IMR-90 (cell line): ENCODE results near the gene LAMTOR3. TPM values are rescaled to one million over a fixed set of nuclear protein-coding genes. Genes with fewer than 3 reads are reported as not detected.

ENCODE experiments used
- ATAC-seq: fragments of 200-7000 bp; cut with Tn5 transposase; 2 replicates; pipeline ENCODE4 v1.9.1; 2020; ENCODE audit warnings: low read depth, mild to moderate bottlenecking, moderate library complexity
- BruUV-seq: library from RNA; stranded (reverse); fragments of 400-500 nt; replicated peaks from 2 replicates; lab custom pipeline; 2021; lab: Mats Ljungman, UMichigan
- CTCF ChIA-PET: fragments of 300-600 bp; formaldehyde crosslinking; extraction: SDS; loops from one replicate; lab custom pipeline; 2021; ENCODE audit warnings: antibody characterized with exemption; lab: Yijun Ruan, JAX
- POLR2A ChIA-PET: fragments of 300-600 bp; sonication (Branson Sonifier 250); formaldehyde crosslinking; loops from one replicate; lab custom pipeline; 2022; ENCODE audit warnings: antibody characterized with exemption; ENCODE audit not compliant: unreplicated experiment; lab: Charles Lee
- DNase-seq: peaks from one replicate; pipeline ENCODE4 v3.0.0; 2013
- H2AFZ ChIP-seq: replicated peaks from 2 replicates; pipeline ENCODE3; 2013; ENCODE audit warnings: low read length, mild to moderate bottlenecking; ENCODE audit not compliant: poor library complexity
- H2AK5ac ChIP-seq: 2 replicates; pipeline ENCODE4 v1.6.1; 2013; ENCODE audit warnings: low read depth, low read length, inconsistent platforms
- H2AK9ac ChIP-seq: replicated peaks from 2 replicates; pipeline ENCODE3; 2013; ENCODE audit warnings: mild to moderate bottlenecking, low read depth, low read length, moderate library complexity; ENCODE audit not compliant: poor library complexity
- H2BK120ac ChIP-seq: 2 replicates; pipeline ENCODE4 v1.6.1; 2013; ENCODE audit warnings: low read depth, low read length, inconsistent platforms
- H2BK15ac ChIP-seq: 3 replicates; pipeline ENCODE4 v1.6.1; 2013; ENCODE audit warnings: low read depth, low read length, inconsistent platforms
- H2BK20ac ChIP-seq: 2 replicates; pipeline ENCODE4 v1.6.1; 2013; ENCODE audit warnings: low read depth, mild to moderate bottlenecking, inconsistent platforms, low read length, moderate library complexity
- H2BK5ac ChIP-seq: 2 replicates; pipeline ENCODE4 v1.6.1; 2013; ENCODE audit warnings: mild to moderate bottlenecking, low read depth, low read length, inconsistent platforms; ENCODE audit not compliant: poor library complexity, severe bottlenecking
- H3K14ac ChIP-seq: replicated peaks from 2 replicates; pipeline ENCODE4 v1.6.1; 2013; ENCODE audit warnings: low read depth, low read length, inconsistent platforms
- H3K18ac ChIP-seq: 2 replicates; pipeline ENCODE4 v1.6.1; 2013; ENCODE audit warnings: low read depth, low read length, control low read depth
- H3K23ac ChIP-seq: 2 replicates; pipeline ENCODE4 v1.6.1; 2013; ENCODE audit warnings: low read depth, low read length, inconsistent platforms
- H3K27ac ChIP-seq: 2 replicates; pipeline ENCODE4 v1.5.1; 2013; ENCODE audit warnings: mild to moderate bottlenecking, control low read depth, low read length; ENCODE audit not compliant: insufficient read depth
- H3K27me3 ChIP-seq: 2 replicates; pipeline ENCODE4 v1.6.1; 2013; ENCODE audit warnings: low read length; ENCODE audit not compliant: control insufficient read depth, insufficient read depth
- H3K36me3 ChIP-seq: 2 replicates; pipeline ENCODE4 v1.6.1; 2013; ENCODE audit warnings: low read length, mixed read lengths; ENCODE audit not compliant: control insufficient read depth, insufficient read depth
- H3K4ac ChIP-seq: 2 replicates; pipeline ENCODE4 v1.6.1; 2013; ENCODE audit warnings: low read depth, low read length, inconsistent platforms
- H3K4me1 ChIP-seq: 2 replicates; pipeline ENCODE4 v1.6.1; 2013; ENCODE audit warnings: low read length, mixed read lengths; ENCODE audit not compliant: control insufficient read depth, insufficient read depth
- H3K4me2 ChIP-seq: 2 replicates; pipeline ENCODE4 v1.6.1; 2013; ENCODE audit warnings: low read depth, mild to moderate bottlenecking, control low read depth, low read length, moderate library complexity
- H3K4me3 ChIP-seq: 2 replicates; pipeline ENCODE4 v1.5.1; 2013; ENCODE audit warnings: low read depth, mild to moderate bottlenecking, control low read depth, low read length, moderate library complexity; ENCODE audit not compliant: insufficient read depth
- H3K56ac ChIP-seq: 2 replicates; pipeline ENCODE4 v1.6.1; 2013; ENCODE audit warnings: low read length, inconsistent platforms; ENCODE audit not compliant: insufficient read depth; ENCODE audit errors: extremely low read depth
- H3K79me1 ChIP-seq, 2 experiments: 2 replicates each; pipeline ENCODE4 v1.6.1; 2013; ENCODE audit warnings: low read length in 2 of 2, inconsistent platforms in 1 of 2, low read depth in 1 of 2
- H3K9ac ChIP-seq: 2 replicates; pipeline ENCODE4 v1.6.1; 2013; ENCODE audit warnings: low read depth, low read length, control low read depth
- H3K9me1 ChIP-seq: 2 replicates; pipeline ENCODE4 v1.6.1; 2013; ENCODE audit warnings: low read length, inconsistent platforms; ENCODE audit not compliant: insufficient read depth
- H3K9me3 ChIP-seq: 2 replicates; pipeline ENCODE4 v1.6.1; 2013; ENCODE audit warnings: low read length; ENCODE audit not compliant: control insufficient read depth, insufficient read depth
- H4K20me1 ChIP-seq: 2 replicates; pipeline ENCODE4 v1.6.1; 2013; ENCODE audit warnings: low read length, inconsistent platforms; ENCODE audit not compliant: insufficient read depth
- H4K5ac ChIP-seq: 2 replicates; pipeline ENCODE4 v1.6.1; 2013; ENCODE audit warnings: mild to moderate bottlenecking, low read depth, low read length, control low read depth
- H4K8ac ChIP-seq, 2 experiments: 2 replicates each; pipeline ENCODE4 v1.6.1; 2013; ENCODE audit warnings: low read depth in 2 of 2, low read length in 2 of 2, control low read depth in 1 of 2, inconsistent platforms in 1 of 2
- H4K91ac ChIP-seq: 2 replicates; pipeline ENCODE4 v1.6.1; 2013; ENCODE audit warnings: low read depth, low read length, inconsistent platforms; ENCODE audit not compliant: insufficient read depth
- CEBPB ChIP-seq: IDR thresholded peaks from 2 replicates; pipeline ENCODE4 v1.6.1; 2012; ENCODE audit warnings: low read depth, low read length, improper control_type of control experiment
- CHD1 ChIP-seq: IDR thresholded peaks from 2 replicates; pipeline ENCODE4 v1.6.1; 2012; ENCODE audit warnings: low read depth, low read length, improper control_type of control experiment
- FOS ChIP-seq: fragments of 150-350 bp; IDR thresholded peaks from 2 replicates; pipeline ENCODE4 v1.6.1; 2016; ENCODE audit warnings: low read depth, low read length
- WGBS, 2 experiments: methylation state at CpG; one replicate each; pipeline versions ENCODE4 v1.1.5 to v1.1.7; 2013; ENCODE audit warnings: missing lambda C conversion rate in 2 of 2; ENCODE audit not compliant: insufficient read length in 1 of 2; ENCODE audit errors: extremely low coverage in 2 of 2; 5-methylcytosine and 5-hydroxymethylcytosine counted together
- dilution Hi-C: fragments of 300-500 bp; cut with HindIII; formaldehyde crosslinking; loops from one replicate; pipeline ENCODE4 v1.14.3; 2018; ENCODE audit warnings: low sequenced_read_pairs; ENCODE audit not compliant: unreplicated experiment
- in situ Hi-C: fragments of 300-500 bp; cut with MboI; formaldehyde crosslinking; loops from 3 replicates; pipeline ENCODE4 v1.14.3; 2019; ENCODE audit warnings: low sequenced_read_pairs, inconsistent platforms, mixed read lengths
- intact Hi-C: fragments of 100-400 bp; cut with micrococcal nuclease; formaldehyde crosslinking; loops from 2 replicates; pipeline ENCODE4 v1.10.0; 2022
- polyA plus RNA-seq, 3 experiments: library from polyadenylated mRNA; depleted of rRNA; stranded (reverse); fragments of >200 nt; gene quantifications; 2 replicates each; pipeline ENCODE4 v1.2.3, GENCODE V29; 2012; ENCODE audit warnings: low replicate concordance in 1 of 3
- total RNA-seq: library from RNA; depleted of rRNA; stranded (reverse); fragments of >200 nt; gene quantifications from 2 replicates; pipeline ENCODE4 v1.2.3, GENCODE V29; 2012
- TF ChIP-seq, protein P1 (sequence below): fragments of 150-350 bp; IDR thresholded peaks from 2 replicates; pipeline ENCODE4 v1.6.1; 2017; ENCODE audit warnings: mild to moderate bottlenecking, antibody characterized with exemption, low read length, low read depth

The LAMTOR3 gene
- total and polyA plus RNA-seq, 2 of the 4 experiments (the other 2 are of a cell fraction) = 28.6 to 35.7 TPM

DNA sequence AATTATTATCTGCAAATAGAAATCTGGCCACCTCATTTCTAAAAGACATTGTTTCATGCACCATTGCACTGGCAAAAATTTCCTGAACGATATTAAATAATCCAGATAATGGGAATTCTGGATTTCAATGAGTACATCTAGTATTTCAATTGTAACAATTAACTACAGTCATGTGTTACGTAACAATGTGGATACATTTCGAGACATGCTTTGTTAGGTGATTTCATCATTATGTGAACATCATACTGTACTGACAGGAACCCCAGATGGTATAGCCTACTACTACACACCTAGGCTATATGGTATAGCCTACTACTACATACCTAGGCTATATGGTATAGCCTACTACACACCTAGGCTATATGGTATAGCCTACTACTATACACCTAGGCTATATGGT lies 14.8 kb downstream of the LAMTOR3 start:
- Histone ChIP-seq H3K14ac (no peak overlapping the region), H4K8ac (no peak overlapping the region), H3K4me1 (no peaks in the 10 kb centered on the region), H2BK20ac (no peak overlapping the region), H3K27ac (no peak overlapping the region), H3K4ac (no peak overlapping the region), H3K27me3 (no peaks in the 10 kb centered on the region), H4K91ac (no peak overlapping the region), H3K36me3 (peaks cover 11% of the 10 kb centered on the region), H3K9ac (no peak overlapping the region), H3K79me1 (no peaks in the 10 kb centered on the region), H2AK5ac (no peak overlapping the region), H3K56ac (no peak overlapping the region), H2BK15ac (no peak overlapping the region), H3K4me2 (no peak overlapping the region), H2AFZ (no peak overlapping the region), H2BK120ac (no peak overlapping the region), H3K18ac (no peak overlapping the region), H4K20me1 (no peaks in the 10 kb centered on the region), H3K9me3 (no peaks in the 10 kb centered on the region), H3K9me1 (no peaks in the 10 kb centered on the region), H3K4me3 (no peak overlapping the region), H2AK9ac (no peak overlapping the region), H3K23ac (no peak overlapping the region), H4K5ac (no peak overlapping the region), H2BK5ac (no peak overlapping the region)
- intact Hi-C loops (no loop called here), in situ Hi-C loops (no loop called here), dilution Hi-C loops (no loop called here)
- no TSS peak for BruUV-seq
- TF ChIP-seq CHD1 (no peak), CEBPB (peak; percentile 83), FOS (no peak)
- TF ChIP-seq, protein P1, sequence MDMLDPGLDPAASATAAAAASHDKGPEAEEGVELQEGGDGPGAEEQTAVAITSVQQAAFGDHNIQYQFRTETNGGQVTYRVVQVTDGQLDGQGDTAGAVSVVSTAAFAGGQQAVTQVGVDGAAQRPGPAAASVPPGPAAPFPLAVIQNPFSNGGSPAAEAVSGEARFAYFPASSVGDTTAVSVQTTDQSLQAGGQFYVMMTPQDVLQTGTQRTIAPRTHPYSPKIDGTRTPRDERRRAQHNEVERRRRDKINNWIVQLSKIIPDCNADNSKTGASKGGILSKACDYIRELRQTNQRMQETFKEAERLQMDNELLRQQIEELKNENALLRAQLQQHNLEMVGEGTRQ = no peak
- WGBS, 2 experiments = no CpG with 5 or more reads among the region's 3 CpGs
- ChIA-PET CTCF (no interaction called here), POLR2A (no interaction called here)
- ATAC-seq = no peak
- no peak for DNase-seq
